Mammary epithelial cell (primary cell): ENCODE results near the gene MUS81.

Experiments
- EZH2 ChIP-seq: IDR thresholded peaks from 2 replicates; pipeline ENCODE4 v1.6.1; 2012; ENCODE audit warnings: low read length, inconsistent platforms, borderline replicate concordance
- TF ChIP-seq, protein P1 (sequence below), 2 donors: IDR thresholded peaks in 1 of 2; conservative IDR thresholded peaks in 1 of 2; 2 replicates each; pipeline ENCODE4 v1.5.1; 2011 to 2012; ENCODE audit warnings: inconsistent platforms in 2 of 2, low read length in 2 of 2, mild to moderate bottlenecking in 2 of 2, control low read depth in 1 of 2, low read depth in 1 of 2; ENCODE audit not compliant: insufficient read depth in 1 of 2; ENCODE audit errors: extremely low read depth in 1 of 2

DNA sequence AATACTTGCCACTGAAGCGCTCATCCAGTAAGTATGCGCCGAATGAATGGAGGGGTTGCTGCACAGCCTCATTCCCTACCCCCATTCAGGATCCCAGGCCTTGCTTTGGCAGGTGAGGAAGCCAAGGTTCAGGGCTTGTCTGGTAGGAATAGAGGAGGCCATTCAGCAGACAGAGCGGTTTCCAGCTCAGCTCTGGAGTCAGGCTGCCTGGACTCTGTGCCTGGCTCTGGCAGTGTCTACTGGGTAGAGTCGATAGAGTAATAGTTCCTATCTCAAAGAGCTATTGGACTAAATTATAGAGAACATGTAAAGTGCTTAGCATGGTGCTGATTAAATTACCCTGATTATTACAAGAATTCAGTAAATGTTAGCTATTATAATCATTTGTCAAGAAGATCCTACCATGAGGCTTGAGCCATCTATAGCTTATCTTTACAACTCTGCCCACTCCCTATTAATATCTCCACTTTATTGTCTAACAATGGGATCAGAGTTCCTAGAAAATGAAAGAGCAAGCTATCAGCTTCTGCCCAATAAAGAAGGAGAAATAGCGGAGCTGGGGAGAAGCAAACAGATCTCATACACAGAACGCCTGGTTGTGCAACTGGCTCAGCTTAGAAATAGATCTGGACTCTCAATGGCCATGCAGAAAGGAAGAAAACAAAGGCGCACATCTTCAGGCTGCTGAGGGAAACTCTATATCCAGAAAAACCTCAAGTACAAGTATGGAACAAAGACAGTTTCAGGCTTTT lies 33.1 kb upstream of the MUS81 start:
- TF ChIP-seq, protein P1, sequence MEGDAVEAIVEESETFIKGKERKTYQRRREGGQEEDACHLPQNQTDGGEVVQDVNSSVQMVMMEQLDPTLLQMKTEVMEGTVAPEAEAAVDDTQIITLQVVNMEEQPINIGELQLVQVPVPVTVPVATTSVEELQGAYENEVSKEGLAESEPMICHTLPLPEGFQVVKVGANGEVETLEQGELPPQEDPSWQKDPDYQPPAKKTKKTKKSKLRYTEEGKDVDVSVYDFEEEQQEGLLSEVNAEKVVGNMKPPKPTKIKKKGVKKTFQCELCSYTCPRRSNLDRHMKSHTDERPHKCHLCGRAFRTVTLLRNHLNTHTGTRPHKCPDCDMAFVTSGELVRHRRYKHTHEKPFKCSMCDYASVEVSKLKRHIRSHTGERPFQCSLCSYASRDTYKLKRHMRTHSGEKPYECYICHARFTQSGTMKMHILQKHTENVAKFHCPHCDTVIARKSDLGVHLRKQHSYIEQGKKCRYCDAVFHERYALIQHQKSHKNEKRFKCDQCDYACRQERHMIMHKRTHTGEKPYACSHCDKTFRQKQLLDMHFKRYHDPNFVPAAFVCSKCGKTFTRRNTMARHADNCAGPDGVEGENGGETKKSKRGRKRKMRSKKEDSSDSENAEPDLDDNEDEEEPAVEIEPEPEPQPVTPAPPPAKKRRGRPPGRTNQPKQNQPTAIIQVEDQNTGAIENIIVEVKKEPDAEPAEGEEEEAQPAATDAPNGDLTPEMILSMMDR (conservative IDR thresholded peaks at IDR 0.05 in 1 of 2, IDR thresholded peaks at IDR 0.05 in 1 of 2; ENCODE audit: extremely low read depth in 1 of 2, insufficient read depth in 1 of 2, low read depth in 1 of 2, low read length in 2 of 2) = no peak
- TF ChIP-seq EZH2 = no peak
